HG03460 (cell line): Measurements from ENCODE around the gene MDGA2.
"Not testable (repeated sequence)": the region's sequence is repeated elsewhere in the genome, so short reads cannot be mapped to it uniquely, and the experiment has no call there.

ENCODE experiments used
- ATAC-seq: cut with Tn5 transposase; IDR thresholded peaks from one replicate; pipeline ENCODE4 v1.9.1; 2021; ENCODE audit not compliant: unreplicated experiment

MDGA2 gene

DNA sequence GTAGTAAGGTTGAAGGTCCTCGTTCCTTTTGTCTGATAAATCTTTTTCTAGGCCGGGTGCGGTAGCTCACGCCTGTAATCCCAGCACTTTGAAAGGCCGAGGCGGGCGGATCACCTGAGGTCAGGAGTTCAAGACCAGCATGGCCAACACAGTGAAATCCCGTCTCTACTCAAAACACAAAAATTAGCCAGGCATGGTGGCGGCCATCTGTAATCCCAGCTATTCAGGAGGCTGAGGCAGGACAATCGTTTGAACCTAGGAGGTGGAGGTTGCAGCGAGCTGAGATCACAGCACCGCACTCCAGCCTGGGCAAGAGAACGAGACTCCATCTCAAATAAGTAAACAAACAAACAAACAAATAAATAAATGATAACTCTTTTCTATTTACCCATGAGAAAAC lies 51.3 kb downstream of the MDGA2 start:
- not testable (repeated sequence) for ATAC-seq

DNA sequence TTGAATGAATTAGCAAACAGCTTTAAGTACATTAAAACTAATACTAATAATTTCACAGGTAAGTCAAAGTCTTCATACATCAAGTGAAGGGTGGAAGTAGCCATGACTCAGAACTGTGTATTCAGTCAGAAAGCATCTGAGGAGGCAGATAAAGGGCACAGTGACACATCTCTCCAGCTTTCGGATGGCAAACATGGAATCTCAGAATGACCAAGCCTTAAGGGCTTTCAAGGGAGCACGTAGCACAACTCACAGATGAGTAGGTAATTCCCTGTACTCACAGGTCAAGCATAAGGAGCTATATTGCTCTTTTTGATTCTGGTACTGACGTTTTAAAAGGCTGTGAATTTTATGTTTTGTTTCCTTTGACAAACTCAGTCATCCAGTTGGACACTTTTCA lies 56.0 kb downstream of the MDGA2 start:
- no peak for ATAC-seq

DNA sequence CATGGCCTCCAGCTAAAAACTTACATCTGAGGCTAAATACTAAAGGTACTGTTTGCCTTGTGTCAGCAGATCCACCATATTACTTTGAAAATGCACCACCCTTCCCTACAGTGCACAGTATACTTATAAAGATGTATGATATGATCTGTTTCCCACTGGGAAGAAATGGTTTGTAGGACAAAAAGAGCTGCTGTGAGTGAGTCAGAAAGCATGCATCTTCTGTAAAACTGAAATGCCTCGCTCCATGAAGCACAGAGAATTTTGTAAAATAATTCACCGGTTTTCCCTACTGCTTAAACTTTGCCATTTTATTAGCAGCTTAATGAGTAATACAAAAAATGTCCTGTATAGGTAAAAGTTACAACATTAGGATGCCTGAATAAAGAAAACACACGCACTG lies 68.8 kb downstream of the MDGA2 start:
- ATAC-seq, result no peak

DNA sequence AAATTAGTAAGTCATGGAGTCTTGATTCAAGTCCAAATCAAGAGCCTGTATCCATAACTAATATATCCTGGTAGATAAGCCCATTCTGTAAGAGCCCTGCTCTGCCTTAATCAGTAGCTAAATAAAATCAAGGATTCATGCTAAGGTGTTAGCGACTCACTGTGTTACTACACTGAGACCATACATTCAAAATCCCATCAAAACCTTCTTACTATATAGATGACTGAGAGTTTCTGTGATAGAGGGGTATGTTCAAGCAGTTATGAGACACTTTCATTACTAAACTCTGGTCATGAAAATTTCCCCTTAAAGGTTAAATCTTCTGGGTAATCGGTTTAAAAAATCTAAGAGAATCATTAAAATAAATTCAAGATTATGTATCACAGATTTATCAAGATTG lies 78.5 kb downstream of the MDGA2 start:
- peak; percentile 43 for ATAC-seq

DNA sequence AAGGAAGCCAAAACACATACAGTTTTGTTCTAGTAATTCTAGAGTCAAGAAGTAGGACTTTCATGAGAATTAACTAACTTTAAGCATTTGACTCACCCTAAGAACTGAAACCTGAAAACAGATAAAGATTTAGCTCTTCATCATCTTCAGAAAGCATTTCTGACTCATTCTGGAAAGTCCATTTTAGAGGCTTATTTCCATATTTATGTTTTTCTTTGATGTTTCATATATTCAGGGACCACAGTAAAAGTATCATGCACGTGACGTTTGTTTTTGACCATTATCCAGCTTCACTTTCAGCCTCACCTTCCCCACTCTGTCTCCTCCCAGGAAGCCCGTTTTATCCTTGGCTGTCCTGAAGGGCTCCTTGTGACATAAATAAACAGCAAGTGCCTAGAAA lies 79.2 kb downstream of the MDGA2 start:
- ATAC-seq, result peak; percentile 86

DNA sequence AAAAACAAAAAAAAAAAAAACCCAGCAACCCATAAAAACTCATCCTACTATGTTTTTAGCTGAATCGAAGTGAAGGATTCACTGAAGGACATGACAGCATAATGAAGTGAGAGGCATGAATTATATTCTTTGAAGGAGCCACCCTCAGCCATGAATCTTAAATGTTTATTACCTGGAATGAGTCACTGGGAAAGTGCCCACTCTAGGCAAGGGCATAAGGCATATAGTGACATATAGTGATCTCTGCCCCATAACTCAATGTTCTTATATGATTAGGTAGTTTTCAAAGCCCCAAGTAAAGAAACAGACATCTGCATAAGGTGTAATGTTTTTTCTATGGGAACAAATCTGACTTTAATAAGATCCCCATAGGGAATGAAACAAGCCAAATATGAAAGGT lies 79.9 kb downstream of the MDGA2 start:
- ATAC-seq, result no peak

DNA sequence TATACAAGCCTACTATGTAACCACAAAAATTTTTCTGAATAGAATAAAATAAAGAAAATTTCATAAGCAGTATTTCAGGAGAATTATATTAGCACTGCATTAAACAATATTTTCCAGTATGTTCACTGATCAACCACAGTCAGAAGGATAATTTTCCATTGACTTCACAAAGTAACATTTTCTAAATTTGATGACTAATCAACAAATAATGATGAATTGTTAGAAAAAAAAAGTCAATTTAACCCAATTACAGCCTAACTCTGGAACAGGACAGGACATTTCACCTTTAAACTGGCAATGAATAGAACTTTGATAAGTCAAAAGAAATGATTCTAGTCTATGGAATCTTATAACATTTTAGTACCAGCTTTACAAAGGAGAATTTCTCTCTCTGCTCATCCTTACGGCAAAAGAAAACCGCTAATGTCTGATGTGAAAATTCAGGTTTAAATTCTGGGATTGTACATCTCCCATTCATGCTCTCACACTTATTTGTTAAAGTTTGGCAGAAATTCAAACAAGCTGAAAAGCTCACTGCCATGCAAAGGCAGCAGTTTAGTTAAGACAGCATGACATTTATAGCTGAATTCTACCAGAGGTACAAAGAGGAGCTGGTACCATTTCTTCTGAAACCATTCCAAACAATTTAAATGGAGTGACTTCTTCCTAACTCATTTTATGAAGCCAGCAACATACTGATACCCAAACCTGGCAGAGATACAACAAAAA lies 84.5 kb downstream of the MDGA2 start:
- ATAC-seq, result no peak

DNA sequence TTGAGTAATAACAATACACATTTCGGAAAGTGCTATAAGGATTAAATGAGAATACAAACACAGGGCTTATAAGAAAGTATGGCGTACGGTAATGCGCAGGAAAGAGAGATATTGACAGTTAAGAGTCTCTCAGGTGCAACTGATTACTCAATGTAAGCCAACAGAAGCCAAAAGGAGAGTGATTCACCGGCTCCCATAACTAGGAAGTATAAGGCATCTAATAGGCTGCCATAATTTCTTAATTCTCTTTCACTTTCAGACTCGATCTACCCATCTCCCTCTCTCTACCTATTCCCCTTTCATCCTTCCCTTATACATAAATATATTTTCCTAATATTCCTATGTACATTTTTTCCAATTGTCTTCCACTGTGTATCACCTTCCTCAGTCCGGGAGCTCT lies 90.0 kb downstream of the MDGA2 start:
- ATAC-seq, result no peak

DNA sequence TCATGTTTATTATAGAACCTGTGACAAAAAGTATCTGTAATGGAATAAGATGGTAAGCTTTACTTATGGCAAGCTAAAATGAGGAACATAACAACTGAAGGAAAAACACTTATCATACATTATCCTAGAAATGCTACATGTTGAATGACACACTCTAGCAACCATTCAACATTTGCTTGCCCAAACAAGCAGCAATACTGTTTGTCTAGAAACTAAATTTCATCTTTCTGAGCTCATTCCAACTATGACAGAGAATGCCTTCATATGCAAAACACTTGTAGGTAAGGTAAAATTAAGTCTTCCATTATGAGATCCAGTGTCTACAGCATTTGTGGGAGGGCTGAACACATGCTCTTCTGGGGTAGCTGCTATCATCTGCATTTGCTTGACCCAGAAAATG lies 108.1 kb downstream of the MDGA2 start:
- ATAC-seq, result no peak

DNA sequence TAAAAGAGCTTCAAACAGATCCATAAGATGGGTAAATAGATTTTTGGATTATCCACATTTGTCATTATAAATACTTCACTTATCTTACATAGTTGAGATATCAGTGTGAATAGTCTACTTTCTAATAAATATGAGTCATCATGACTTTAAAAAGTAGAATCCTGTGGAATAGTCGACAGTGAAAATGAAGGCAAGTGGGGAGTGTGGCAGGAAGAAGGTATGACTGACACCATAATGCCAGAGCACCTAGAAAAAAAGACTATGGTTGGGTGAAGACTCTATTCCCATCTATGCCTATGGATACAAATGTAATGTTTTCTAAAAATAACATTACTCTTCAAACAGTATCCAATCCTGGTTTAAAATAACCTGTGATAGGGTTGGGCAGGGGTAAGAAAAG lies 117.5 kb downstream of the MDGA2 start:
- no peak for ATAC-seq

DNA sequence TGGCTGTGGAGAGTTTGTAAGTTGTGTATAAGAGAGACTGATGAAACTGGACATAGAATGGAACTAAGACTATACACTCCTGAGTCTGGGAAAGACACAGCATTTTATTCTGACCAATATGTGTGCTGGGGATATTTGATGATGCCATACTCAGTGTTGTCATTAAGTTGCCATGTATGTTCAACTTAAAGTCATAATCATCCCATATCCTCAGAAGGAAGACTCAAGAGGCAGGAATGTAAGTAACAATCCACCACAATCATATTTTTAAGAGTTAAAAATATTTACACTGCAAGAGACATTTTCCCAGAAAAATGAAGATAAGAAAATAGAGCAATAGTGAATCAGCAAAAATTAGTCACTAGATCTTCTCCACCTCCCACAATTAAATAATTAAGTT lies 120.1 kb downstream of the MDGA2 start:
- no peak for ATAC-seq

DNA sequence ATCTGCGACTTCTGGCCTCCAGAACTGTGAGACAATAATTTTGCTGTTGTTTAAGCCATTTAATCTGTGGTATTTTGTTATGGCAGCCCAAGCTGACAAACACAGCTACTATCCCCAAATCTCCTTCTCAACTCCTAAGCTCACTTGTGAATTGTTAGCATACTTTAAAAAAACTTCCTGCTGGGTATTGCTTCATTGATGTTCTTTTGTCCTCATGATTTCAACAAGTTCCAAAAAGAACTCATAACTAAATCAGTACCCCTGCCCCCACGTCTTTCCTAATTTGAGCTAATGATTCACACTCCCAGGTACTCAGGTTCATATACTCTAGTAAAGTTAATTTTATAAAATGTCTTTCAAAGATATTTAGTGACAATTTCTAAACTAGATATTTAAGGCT lies 125.5 kb downstream of the MDGA2 start:
- ATAC-seq, result no peak

DNA sequence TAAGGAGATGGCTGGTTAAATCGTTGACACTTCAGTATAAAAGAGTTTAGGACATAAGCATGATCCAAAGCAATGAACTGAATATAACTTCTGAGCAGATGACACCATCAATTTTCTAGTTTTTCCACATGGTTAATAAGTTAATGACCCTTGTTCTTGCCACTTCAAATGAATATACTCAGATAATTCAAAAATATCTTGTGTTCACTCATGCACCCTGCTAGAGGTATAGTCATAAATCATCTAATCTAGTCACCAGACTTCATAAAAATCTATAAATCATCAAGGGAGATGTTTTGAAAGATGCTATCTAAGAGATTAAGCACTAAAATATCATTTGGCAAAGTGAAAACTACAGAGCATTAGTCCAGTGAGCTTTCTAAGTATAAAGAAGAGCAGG lies 131.9 kb downstream of the MDGA2 start:
- ATAC-seq, result no peak

DNA sequence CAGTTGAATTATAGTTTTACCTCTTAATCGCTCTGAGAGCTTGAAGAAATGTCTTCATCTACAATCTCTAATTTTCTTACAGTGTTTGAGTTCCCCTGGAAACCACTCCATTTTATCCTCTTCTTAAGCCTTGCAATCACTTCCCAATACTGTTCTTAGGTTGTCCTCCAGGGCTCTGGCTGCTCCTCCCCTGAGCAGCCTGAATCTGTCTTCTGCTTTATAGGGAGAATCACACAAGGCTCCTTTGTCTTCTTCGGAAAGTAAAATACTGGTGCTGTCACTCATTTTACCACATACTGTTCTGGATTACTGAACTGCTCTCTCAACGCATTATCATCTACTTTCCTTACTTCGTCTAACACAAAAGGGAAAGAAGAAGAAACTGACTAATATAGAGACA lies 133.7 kb downstream of the MDGA2 start:
- ATAC-seq, result no peak

DNA sequence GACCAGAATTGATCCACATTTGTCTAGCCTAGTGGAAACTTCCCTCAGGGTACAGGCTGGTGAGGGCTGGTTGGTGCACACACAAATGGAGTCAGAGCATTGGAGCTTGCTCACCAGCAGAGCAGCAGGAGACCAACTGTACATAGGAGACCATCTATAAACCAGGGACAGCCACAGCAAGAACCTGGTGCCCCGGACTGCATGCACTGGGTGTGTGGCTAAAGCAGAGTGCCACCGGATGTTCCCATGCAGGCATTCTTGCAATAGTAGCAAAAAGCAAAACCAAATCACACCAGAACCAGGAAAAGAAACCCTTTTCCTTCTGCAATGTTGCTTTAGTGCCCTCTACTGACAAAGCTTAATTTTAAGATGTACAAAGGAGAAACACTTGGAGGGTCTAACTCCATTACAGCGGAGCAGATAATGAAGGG lies 136.4 kb downstream of the MDGA2 start:
- no peak for ATAC-seq

DNA sequence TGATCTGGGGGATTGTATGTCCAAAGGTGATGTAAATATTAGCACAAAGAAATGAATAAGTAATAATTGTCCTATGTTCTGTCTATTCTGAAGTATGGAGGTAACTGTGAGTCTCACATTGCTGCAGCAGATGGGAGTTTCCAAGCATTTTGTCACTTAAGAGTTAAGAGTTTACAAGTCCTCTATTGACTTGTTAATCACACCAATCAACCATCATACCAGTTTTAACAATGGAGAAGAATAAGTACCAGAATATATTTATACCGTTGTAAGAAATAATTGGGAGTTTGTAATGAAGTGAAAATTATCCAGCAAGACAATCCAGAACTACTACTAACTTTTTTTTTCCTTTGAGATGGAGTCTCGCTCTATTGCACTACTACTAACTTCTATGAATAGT lies 139.1 kb downstream of the MDGA2 start:
- ATAC-seq, result no peak

DNA sequence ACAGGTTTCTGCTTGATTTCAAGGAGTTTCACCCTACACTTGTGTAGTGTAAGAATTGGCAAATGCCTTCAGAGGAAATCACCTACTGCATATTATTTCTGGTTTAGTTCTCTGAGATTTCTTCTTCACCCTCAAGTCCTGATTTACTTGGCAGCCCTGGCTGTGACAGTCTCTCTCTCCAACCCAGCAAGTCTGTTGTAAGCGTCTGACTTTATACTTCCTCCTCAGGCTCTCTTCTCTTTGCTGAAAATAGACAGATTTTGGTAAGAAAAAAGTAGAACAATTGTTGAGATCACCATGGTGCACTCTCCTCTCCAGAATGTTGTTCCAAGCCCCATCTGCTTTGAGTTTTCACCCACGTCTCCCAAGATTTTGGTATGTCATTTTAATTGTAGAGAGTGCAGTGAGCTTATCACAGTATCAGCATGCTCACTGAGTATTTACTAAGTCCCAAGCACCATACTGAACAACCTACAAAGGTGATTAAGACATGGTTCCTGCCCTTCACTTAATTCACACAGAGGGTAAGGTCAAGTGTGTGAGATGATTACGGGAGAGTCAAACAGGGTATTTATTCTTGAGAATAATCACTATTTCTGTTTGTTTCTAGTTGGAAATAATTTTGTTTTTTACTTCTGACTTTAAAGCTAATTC lies 148.7 kb downstream of the MDGA2 start:
- ATAC-seq, result no peak

DNA sequence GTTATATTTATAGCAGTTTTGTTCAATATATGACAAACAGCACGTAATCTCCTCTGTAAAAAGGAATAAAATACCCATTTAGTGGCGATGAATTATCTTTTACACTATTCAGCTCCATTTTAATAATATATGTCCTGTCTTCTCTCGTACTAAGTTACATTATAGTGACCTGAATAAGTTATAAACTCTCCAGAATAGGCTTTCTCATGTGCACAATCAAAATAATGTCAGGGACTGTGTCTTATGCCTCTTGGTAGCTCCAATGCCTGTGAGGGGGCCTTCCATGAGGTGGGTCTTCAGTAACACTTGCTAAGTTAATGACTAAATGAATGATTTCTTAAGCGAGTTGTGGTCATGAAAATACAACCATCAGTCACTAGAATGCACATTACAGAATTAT lies 150.9 kb downstream of the MDGA2 start:
- no peak for ATAC-seq

DNA sequence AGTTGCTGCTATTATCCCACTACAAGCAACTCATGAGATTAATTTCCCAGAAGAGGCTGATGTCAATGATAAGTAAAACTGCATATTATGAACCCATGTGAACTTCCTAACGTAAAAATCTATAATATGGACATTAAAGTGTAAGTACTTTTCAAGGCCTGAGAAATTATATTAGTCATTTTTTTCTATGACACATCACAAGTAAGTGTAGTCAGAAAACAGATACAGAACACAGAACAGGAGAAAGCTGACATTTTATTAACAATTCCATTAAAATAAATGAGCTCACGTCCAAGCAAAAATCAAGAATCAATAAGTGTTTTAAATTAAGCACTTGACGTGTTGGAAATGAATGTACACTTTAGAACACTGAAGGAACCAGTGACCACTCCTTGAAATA lies 155.0 kb downstream of the MDGA2 start:
- ATAC-seq, result no peak

DNA sequence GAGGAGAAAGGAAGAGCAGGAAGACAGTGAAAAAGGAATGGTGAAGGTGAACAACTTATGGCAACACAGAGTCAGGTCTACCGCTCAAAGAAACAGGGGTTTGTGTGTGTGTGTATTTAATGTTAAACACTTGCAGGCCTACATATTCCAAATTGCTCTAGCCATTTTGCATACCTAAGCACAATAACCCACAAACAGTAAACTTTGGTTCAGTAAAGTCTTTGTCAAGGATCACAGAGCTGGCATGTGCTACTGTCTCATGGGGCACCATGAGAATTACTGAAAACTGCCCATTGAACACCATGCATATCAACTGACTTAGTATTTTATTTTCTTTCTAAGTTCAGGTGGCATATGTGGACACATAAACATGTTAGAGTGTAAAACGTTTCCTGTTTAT lies 163.6 kb downstream of the MDGA2 start:
- no peak for ATAC-seq

DNA sequence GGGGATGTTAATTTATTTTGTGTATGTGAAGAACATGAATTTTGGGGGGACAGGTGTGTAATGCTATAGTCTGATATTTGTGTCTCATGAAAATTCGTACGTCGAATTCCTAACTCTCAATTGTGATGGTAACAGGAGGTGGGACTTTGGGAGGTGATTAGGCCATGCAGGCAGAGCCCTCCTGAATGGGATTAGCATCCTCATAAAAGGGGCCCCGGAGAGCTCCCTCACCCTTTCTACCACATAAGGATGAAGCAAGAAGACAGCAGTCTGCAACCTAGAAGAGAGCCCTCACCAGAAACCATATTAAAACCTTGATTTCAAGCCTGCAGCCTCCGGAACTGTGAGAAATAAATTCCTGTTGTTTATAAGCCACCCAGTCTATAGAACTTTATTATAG lies 165.4 kb downstream of the MDGA2 start:
- no peak for ATAC-seq

DNA sequence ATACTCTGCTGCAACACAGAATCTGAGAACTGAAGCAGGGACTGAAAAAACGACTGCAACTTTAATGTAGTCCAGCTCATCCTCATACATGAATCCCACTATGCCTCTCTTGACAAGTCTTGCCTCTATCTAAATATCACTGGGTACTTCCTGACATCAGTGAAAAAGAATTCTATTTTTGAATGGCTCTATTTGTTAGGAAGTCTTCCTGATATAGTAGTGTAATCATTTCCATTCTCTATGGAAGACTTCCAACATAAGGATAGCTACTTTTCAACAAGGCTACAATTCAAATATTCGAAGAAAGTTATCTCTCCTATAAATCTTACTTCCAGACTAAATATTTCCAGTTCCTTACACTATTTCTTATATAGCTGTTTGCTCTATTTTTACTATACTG lies 167.5 kb downstream of the MDGA2 start:
- no peak for ATAC-seq

DNA sequence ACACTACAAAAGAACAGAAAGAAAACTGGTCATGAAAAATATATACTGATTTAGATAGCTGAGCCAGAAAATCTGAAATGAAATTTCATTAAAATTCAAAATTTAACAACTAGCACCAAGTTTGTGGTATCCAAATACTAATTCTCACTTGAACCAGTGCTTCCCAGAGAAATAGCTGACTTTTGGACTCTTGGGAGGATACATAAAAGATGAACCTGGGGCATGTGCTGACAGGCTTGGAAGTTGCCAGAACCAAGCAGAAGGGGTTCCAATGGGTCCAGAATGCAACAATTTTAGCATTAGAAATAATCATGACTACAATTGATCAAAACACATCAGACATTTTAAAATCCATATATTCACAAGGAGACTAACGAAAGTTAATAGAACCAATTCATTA lies 175.0 kb downstream of the MDGA2 start:
- ATAC-seq, result no peak
